ENCODE measurements around the gene TMEM134.

The TMEM134 gene

GRCh38 chr11:67456068-67456705, 12.9 kb downstream of the TMEM134 start:
- no peak for TF ChIP-seq CTCF (IDR thresholded peaks at IDR 0.05; ENCODE audit: extremely low read depth, insufficient read depth, missing control alignments)
- DNase-seq (ENCODE audit: low spot score), result no peak
- in situ Hi-C loops (cut with MboI; ENCODE audit: low pct_unique_long_range_greater_than_20kb, low sequenced_read_pairs, unreplicated experiment), result no loop called here

GRCh38 chr11:67455054-67455453, 14.0 kb downstream of the TMEM134 start, which contains the start of gene CABP4:
CABP4 (plus strand) TSS chr11:67455354; CDS start chr11:67455424, 70 bp downstream.
- DNase-seq (ENCODE audit: low spot score), result no peak
- in situ Hi-C loops (cut with MboI; ENCODE audit: low pct_unique_long_range_greater_than_20kb, low sequenced_read_pairs, unreplicated experiment), result no loop called here
- no peak for TF ChIP-seq CTCF (IDR thresholded peaks at IDR 0.05; ENCODE audit: extremely low read depth, insufficient read depth, missing control alignments)

GRCh38 chr11:67453816-67454732, 15.0 kb downstream of the TMEM134 start:
- in situ Hi-C loops (cut with MboI; ENCODE audit: low pct_unique_long_range_greater_than_20kb, low sequenced_read_pairs, unreplicated experiment), result no loop called here
- TF ChIP-seq CTCF (IDR thresholded peaks at IDR 0.05; ENCODE audit: extremely low read depth, insufficient read depth, missing control alignments), result no peak
- no peak for DNase-seq (ENCODE audit: low spot score)

- no peak for DNase-seq (ENCODE audit: low spot score)
- no peak for TF ChIP-seq CTCF (IDR thresholded peaks at IDR 0.05; ENCODE audit: extremely low read depth, insufficient read depth, missing control alignments)
- in situ Hi-C loops (cut with MboI; ENCODE audit: low pct_unique_long_range_greater_than_20kb, low sequenced_read_pairs, unreplicated experiment), result no loop called here
Observed at GRCh38 chr11:67452141-67452952, 16.7 kb downstream of the TMEM134 start, which contains the start of gene GPR152. GPR152 (minus strand) TSS chr11:67452729; CDS start chr11:67452724, 5 bp downstream.

GRCh38 chr11:67451658-67451976, 17.4 kb downstream of the TMEM134 start:
- TF ChIP-seq CTCF (IDR thresholded peaks at IDR 0.05; ENCODE audit: extremely low read depth, insufficient read depth, missing control alignments), result no peak

More at GRCh38 chr11:67451658-67451976, 17.4 kb downstream of the TMEM134 start:
- no peak for DNase-seq (ENCODE audit: low spot score)
- in situ Hi-C loops (cut with MboI; ENCODE audit: low pct_unique_long_range_greater_than_20kb, low sequenced_read_pairs, unreplicated experiment), result no loop called here
